HCT116 (cell line): ENCODE results near the gene ROR2.

Experiments used
- POLR2A ChIP-seq: IDR thresholded peaks from 2 replicates; pipeline ENCODE4 v1.7.0; 2011; ENCODE audit warnings: borderline replicate concordance; ENCODE audit not compliant: insufficient read depth, insufficient read length; ENCODE audit errors: extremely low read depth
- RAD21 ChIP-seq: IDR thresholded peaks from 2 replicates; pipeline ENCODE4 v1.6.1; 2012; ENCODE audit warnings: low read depth, mild to moderate bottlenecking
- TF ChIP-seq, protein P1 (sequence below), 3 experiments: fragments of 200-600 bp in 1 of 3; sonication (generic) in 1 of 3; IDR thresholded peaks in 2 of 3; conservative IDR thresholded peaks in 1 of 3; 2 replicates each; pipeline ENCODE4 v1.5.1; 2012 to 2017; ENCODE audit warnings: low read depth in 2 of 3, low read length in 2 of 3, antibody characterized with exemption in 1 of 3, borderline replicate concordance in 1 of 3, control low read depth in 1 of 3, mild to moderate bottlenecking in 1 of 3, mixed read lengths in 1 of 3, mixed run types in 1 of 3, moderate library complexity in 1 of 3; ENCODE audit not compliant: insufficient read depth in 1 of 3

DNA sequence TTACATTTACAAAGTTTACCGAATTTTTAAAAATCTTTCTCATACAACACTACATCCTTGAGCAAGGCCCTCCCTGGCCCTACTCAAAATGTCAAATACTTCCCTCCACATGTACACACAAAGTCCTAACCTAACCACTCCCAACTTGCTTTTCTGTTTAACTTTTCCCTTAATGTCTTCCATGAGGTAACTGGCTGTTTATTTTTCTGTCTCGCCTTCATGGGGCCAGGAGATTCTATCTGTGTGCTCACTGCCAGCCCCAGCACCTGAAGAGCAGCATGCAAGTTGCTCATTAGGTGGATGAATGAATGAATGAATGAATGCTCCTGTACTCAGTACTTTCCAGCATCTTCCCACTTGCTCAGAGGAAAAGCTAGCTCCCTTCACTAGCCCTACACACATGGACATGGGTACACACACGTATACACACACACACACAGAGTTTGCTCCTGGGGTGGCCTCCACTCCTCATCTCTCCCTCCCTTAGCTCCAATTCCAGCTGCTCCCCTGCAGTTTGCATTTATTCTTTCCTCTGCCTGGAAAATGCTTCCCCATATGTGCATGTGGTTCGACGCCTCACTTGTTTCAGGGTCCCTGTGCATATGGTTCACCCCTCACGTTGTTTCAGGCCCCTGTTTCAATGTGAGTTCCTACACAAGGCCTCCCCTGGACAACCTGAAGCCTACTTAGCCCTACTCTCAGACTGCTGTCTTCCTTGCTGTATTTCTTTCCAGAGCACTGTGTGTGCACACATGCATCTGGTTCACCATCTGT, 165.2 kb downstream of the ROR2 start:
- TF ChIP-seq, protein P1, sequence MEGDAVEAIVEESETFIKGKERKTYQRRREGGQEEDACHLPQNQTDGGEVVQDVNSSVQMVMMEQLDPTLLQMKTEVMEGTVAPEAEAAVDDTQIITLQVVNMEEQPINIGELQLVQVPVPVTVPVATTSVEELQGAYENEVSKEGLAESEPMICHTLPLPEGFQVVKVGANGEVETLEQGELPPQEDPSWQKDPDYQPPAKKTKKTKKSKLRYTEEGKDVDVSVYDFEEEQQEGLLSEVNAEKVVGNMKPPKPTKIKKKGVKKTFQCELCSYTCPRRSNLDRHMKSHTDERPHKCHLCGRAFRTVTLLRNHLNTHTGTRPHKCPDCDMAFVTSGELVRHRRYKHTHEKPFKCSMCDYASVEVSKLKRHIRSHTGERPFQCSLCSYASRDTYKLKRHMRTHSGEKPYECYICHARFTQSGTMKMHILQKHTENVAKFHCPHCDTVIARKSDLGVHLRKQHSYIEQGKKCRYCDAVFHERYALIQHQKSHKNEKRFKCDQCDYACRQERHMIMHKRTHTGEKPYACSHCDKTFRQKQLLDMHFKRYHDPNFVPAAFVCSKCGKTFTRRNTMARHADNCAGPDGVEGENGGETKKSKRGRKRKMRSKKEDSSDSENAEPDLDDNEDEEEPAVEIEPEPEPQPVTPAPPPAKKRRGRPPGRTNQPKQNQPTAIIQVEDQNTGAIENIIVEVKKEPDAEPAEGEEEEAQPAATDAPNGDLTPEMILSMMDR (IDR thresholded peaks at IDR 0.05 in 2 of 3, conservative IDR thresholded peaks at IDR 0.05 in 1 of 3; ENCODE audit: borderline replicate concordance in 1 of 3, insufficient read depth in 1 of 3, low read depth in 2 of 3, low read length in 2 of 3), result no peak
- TF ChIP-seq POLR2A (no peak), RAD21 (no peak)
